ENCODE results near the gene KDM1B.

DNA sequence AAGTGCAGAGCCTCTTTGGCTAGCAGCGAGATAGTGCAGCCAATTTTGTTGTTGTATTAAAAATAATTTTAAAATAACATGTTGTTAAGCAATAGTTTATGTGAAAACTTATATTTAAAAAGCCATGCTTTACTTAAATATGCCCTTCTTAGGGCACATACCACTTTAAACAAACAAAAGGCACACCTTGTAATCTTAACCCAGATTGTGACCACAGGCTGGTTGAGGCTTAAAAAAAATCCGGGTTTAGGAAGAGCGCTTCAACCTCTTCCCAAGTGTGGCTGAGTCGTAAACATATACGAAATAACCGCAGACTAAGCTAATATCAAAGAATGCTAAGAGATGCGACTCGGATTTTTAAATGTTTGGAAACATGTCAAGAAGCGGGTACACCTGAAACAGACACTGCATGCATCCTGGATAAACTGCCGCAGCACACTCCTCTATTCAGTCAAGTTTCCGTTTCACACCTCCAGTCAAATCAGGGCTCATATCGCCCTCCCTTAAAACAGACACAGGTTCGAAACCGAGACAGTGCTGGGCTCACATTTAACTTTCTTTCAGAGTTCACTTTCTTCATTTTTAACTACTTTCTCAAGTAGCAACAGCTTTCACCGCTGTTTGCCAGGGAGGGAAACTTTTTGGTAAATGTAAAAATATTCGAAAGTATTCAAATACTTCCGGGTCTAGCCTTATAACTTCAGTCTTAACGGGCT lies 107.6 kb downstream of the KDM1B start:
- TF ChIP-seq, protein P1, sequence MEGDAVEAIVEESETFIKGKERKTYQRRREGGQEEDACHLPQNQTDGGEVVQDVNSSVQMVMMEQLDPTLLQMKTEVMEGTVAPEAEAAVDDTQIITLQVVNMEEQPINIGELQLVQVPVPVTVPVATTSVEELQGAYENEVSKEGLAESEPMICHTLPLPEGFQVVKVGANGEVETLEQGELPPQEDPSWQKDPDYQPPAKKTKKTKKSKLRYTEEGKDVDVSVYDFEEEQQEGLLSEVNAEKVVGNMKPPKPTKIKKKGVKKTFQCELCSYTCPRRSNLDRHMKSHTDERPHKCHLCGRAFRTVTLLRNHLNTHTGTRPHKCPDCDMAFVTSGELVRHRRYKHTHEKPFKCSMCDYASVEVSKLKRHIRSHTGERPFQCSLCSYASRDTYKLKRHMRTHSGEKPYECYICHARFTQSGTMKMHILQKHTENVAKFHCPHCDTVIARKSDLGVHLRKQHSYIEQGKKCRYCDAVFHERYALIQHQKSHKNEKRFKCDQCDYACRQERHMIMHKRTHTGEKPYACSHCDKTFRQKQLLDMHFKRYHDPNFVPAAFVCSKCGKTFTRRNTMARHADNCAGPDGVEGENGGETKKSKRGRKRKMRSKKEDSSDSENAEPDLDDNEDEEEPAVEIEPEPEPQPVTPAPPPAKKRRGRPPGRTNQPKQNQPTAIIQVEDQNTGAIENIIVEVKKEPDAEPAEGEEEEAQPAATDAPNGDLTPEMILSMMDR (IDR thresholded peaks at IDR 0.05; ENCODE audit: low read length), result no peak
- TF ChIP-seq EZH2phosphoT487 (IDR thresholded peaks at IDR 0.05; ENCODE audit: low read length) (peak; percentile 87; the same call in 1 of the 2 replicates), EZH2 (optimal IDR thresholded peaks at IDR 0.05; ENCODE audit: low read depth, low read length) (no peak)
